Liver (tissue), 3 donors: Measurements from ENCODE around the gene DNAJB11.

Experiments used
- CTCF ChIP-seq: fragments of 150-350 bp; IDR thresholded peaks from 2 replicates; pipeline ENCODE4 v1.5.1; 2017; ENCODE audit warnings: improper control_type of control experiment, low read depth, low read length; ENCODE audit not compliant: missing input control
- EGR1 ChIP-seq, 2 donors: IDR thresholded peaks; 2 replicates each; pipeline ENCODE4 v1.6.1; 2016 to 2018; ENCODE audit warnings: antibody characterized with exemption in 2 of 2, low read depth in 2 of 2
- SP1 ChIP-seq: IDR thresholded peaks from 2 replicates; pipeline ENCODE4 v1.6.1; 2018; ENCODE audit warnings: antibody characterized with exemption, mild to moderate bottlenecking
- TAF1 ChIP-seq: conservative IDR thresholded peaks from 2 replicates; pipeline ENCODE4 v1.6.1; 2016; ENCODE audit warnings: antibody characterized with exemption, mild to moderate bottlenecking
- donor health status: healthy.
- donor health status: healthy.

GRCh38 chr3:186536883-186537844 lies 33.4 kb upstream of the DNAJB11 start:
- TF ChIP-seq TAF1 (no peak), CTCF (no peak), EGR1 (IDR thresholded peaks at IDR 0.05; ENCODE audit: low read depth in 2 of 2) (no peak), SP1 (no peak)
